GM18858 (cell line): ENCODE measurements around the gene TENT4A.
A peak's percentile ranks its signal among the peaks of the same experiment; 100 is the strongest.

Experiments
- ATAC-seq: cut with Tn5 transposase; IDR thresholded peaks from one replicate; pipeline ENCODE4 v1.9.1; 2021; ENCODE audit not compliant: unreplicated experiment

Gene TENT4A

GRCh38 chr5:6700074-6700684, 13.1 kb upstream of the TENT4A start:
- ATAC-seq: no peak

- ATAC-seq: no peak
Observed at GRCh38 chr5:6700685-6701355, 12.4 kb upstream of the TENT4A start.

GRCh38 chr5:6701491-6701890, 11.7 kb upstream of the TENT4A start:
- no peak for ATAC-seq

- no peak for ATAC-seq
Observed at GRCh38 chr5:6702633-6703032, 10.6 kb upstream of the TENT4A start.

- ATAC-seq: no peak
Observed at GRCh38 chr5:6703806-6704205, 9.4 kb upstream of the TENT4A start.

- ATAC-seq: no peak
Observed at GRCh38 chr5:6704361-6704851, 8.8 kb upstream of the TENT4A start.

DNA sequence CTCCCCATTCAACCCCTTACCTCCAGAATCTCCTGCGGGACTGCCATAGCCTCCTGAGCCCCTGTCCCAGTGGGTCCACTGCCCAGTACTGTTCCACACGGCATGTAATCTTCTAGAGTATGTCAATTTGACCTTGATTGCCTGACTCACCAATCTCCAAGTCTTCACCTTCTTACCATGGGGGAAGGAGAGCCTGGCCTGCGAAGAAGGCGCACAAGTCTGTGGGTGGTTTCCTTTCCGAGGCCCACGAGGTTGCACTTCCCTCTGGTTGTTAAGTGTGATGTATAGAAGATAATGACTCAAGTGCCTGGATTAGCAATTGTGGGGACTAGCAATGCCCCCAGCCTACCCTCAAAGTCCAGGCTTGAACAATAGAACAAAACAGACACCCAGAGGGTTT, 8.1 kb upstream of the TENT4A start:
- ATAC-seq: peak; percentile 75

- no peak for ATAC-seq
Observed at GRCh38 chr5:6705959-6706358, 7.3 kb upstream of the TENT4A start.

- ATAC-seq: no peak
Observed at GRCh38 chr5:6707852-6708251, 5.4 kb upstream of the TENT4A start.

GRCh38 chr5:6708814-6709213, 4.4 kb upstream of the TENT4A start:
- ATAC-seq: no peak

- no peak for ATAC-seq
Observed at GRCh38 chr5:6710070-6710469, 3.2 kb upstream of the TENT4A start.

- ATAC-seq: no peak
Observed at GRCh38 chr5:6710551-6711318, 2.5 kb upstream of the TENT4A start.

- ATAC-seq: no peak
Observed at GRCh38 chr5:6711409-6712141, 1.7 kb upstream of the TENT4A start.

DNA sequence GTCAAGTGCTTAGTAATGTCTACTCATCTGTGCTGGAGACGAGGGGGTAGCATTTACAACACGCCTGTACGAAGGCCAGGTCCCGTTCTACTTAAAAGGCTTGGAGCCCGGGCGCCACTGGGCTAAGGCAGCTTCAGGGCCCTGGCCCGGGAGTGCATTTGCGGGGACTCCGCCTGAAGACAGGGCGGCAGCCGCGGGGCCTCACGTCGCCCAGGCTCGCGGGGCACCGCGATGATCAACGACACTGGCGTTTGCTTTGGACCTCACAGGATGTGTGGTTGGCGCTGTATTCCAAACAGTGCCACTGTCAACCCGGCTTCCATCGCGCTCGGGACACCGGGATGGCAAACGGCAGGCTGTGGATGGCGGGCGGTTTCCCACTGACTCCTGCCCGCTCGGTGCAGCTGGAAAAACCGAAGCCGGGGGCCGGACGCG, 1.1 kb upstream of the TENT4A start:
- no peak for ATAC-seq

GRCh38 chr5:6712577-6713273, 507 bp upstream of the TENT4A start:
- ATAC-seq: peak; percentile 46

GRCh38 chr5:6714226-6715041, 1.2 kb downstream of the TENT4A start:
- ATAC-seq: no peak

- no peak for ATAC-seq
Observed at GRCh38 chr5:6715271-6715670, 2.0 kb downstream of the TENT4A start.

DNA sequence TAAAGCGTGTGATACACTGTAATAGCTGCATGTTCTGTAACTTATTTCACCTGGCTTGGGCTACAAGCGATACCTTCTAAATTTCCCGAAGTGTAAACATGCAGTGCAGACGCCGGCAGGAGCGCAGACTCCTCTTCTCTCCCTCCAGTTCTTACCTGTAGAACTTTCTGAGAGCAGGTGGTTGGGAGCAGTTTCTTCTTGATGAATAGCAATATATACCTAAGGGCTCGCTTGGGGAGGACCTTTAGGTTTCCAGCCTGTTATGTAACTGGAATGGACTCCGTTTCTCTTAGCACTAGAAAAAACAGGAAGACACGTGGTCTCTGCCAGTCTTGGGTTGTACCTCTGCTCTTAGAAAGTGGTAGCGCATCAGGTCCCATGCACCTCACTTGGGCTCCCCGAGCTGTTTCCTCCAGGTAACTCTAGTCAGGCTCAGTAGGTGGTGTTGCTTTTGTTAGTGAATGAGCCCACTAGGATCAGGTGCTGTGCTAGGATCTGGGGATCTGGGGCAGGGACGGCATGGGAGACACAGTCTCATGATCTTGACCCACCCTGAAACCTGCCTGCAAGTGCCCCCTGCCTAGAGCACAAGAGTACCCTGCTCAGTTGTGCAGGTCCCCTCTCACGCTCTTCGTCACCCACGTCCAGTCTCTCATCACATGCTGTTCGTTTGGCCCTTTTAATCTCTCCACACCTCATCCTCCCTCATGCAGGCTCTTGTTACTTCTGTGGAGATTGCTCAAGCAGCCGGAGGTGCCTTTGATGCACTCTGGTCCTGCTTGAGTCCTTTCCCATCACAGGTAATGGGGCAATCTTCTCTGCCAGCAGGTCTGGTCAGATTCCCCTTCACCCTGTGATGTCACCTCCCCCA, 2.8 kb downstream of the TENT4A start:
- ATAC-seq: no peak

GRCh38 chr5:6716629-6717149, 3.5 kb downstream of the TENT4A start:
- ATAC-seq: no peak
